GM10266 (cell line): ENCODE results near the gene ADAMTS17.

Experiments used
- DNase-seq: peaks from one replicate; pipeline ENCODE4 v3.0.0; 2012; ENCODE audit errors: extremely low spot score
- TF ChIP-seq, protein P1 (sequence below): IDR thresholded peaks from 2 replicates; pipeline ENCODE4 v1.5.1; 2012; ENCODE audit warnings: mild to moderate bottlenecking, low read depth; ENCODE audit not compliant: control insufficient read depth, insufficient read depth; ENCODE audit errors: missing control alignments

ADAMTS17 gene

DNA sequence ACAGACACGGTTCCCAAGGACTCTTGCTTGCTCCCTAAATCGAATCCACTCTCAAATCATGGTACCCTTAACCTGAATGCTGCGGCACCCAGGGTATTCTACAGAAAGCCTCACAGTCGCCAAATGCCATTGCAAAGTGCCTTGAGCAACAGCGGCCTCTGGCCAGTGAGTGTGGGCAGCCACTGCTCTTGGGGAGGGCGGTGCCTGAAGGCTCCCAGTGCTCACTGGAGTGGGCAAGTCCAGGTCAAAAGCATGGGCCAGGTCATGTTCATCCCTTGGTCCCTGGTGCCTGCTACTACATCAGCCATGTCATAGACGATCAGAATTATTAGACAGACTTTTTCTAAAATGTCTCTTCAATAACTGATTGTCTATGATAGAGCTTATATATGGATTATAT lies 82.5 kb downstream of the ADAMTS17 start:
- TF ChIP-seq, protein P1, sequence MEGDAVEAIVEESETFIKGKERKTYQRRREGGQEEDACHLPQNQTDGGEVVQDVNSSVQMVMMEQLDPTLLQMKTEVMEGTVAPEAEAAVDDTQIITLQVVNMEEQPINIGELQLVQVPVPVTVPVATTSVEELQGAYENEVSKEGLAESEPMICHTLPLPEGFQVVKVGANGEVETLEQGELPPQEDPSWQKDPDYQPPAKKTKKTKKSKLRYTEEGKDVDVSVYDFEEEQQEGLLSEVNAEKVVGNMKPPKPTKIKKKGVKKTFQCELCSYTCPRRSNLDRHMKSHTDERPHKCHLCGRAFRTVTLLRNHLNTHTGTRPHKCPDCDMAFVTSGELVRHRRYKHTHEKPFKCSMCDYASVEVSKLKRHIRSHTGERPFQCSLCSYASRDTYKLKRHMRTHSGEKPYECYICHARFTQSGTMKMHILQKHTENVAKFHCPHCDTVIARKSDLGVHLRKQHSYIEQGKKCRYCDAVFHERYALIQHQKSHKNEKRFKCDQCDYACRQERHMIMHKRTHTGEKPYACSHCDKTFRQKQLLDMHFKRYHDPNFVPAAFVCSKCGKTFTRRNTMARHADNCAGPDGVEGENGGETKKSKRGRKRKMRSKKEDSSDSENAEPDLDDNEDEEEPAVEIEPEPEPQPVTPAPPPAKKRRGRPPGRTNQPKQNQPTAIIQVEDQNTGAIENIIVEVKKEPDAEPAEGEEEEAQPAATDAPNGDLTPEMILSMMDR = no peak
- no peak for DNase-seq

DNA sequence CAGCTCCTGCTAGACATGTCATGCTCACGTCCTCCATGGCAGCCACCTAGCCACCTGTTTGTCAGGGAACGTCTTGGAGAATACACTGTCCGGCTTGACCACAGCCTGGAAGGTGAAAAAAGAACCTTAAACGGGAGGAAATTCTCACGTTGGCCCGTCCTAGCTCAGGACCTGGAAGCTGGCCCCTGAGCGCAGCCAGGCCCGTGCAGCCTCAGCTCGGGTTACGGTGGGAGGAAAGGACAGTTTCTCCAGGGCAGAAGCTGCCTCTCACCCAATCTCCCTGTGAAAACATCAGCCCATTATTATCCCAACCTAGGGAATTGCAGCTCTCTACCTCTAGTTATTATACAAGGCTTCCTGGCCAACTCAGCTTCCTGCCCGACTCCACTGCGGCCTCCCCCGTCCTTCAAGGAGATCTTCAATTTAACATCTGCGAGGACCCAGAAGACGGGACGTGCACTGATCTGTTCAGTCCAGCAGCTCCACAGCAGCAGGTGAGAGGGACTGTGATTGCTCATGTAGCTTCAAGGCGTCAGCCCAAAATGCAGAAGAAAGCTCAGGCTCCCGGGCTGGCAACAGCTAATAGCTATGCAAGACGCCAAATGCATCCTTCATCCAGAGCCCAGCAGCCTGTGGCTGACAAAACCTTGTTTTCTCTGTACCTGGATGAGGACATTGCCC lies 84.7 kb downstream of the ADAMTS17 start:
- TF ChIP-seq, protein P1 = no peak
- DNase-seq = no peak

DNA sequence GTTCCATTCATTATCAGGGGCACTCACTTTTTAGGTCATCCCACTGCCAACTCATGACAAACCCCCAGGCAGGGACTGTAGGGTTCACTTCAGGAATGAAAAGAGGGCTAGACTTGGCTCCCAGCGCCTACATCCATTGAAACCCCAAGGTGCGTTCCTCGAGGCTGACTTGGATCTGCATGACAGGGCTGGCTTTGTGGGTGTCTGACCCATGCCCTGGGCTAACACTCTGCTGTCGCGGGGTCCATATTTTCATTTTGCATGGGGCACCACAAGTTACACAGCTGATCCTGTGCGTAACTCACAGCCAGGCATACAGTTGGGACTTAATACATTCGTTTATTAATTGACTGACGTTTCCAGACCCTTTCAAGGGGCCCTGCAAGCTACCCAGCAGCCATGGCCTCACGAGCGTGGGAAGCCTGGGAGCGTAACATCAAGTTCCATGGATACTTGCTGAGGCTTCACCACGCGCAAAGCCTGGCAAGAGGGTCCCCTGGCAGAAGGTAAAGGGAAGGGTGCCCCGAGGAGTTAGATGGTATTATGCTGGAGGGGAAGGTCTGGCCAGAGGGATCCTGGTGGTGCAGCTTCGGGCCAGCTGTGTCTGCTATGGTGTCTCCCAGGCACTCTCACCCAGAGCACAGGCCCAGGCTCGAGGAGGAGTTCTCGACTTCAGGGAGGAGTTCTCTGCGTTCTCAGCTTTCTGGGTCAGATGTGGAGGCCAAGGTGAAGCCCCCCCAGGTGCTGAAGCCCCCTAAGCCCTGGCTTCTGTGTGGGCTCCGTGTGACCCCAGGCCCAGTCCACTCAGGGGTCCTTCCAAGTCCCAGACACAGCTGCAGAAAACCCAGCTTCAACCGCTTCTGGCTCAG lies 85.4 kb downstream of the ADAMTS17 start:
- TF ChIP-seq, protein P1 = no peak
- no peak for DNase-seq

DNA sequence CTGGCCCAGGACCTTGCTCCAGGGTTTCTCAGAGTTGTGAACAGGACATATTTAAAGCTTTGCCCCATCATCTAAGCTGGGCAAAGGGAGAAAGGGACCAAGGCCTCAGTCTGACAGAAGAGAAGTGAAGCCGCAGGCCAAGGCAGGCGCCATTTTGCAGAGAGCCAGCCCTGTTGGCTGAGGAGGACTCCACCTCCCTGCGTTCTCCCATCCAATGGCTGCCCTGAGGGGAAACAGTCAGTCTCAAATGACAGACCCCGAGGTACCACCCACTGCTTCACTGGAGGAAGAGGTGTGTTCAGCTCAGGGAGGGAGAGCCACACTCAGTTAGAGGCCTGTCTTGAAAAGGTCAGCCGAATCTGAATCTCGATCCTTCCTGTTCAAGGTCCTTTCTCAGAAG lies 86.1 kb downstream of the ADAMTS17 start:
- no peak for DNase-seq
- TF ChIP-seq, protein P1 = no peak

DNA sequence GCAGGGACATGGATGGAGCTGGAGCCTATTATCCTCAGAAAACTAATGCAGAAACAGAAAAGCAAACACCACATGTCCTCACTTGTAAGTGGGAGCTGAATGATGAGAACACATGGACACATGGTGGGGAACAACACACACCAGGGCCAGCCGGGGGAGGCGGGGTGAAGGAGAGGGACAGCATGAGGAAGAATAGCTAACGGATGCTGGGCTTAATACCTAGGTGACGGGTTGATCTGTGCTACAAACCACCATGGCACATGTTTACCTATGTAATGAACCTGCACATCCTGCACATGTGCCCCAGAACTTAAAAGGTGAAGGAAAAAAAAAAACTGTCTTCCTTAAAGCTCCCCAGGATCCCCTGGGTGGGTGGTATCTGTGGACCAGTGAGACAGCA lies 87.1 kb downstream of the ADAMTS17 start:
- no peak for DNase-seq
- TF ChIP-seq, protein P1 = no peak

DNA sequence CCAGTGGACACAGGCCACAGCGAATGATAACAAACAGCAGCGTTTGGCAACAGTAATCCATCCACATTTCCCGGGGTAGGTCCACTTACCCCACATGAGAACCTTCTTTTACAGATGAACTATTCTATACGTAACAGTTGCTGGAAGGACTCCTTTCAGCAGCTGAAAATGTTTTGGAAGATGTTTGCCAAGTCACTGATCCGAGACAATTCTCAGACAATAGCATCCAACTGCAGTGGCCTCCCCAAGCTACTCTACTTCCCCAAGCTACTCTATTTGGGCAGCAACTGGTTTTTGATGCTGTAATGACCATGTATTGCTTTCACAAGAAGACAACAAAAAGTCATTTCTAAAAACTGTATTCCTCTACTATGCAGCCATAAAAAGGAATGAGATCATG lies 87.5 kb downstream of the ADAMTS17 start:
- no peak for DNase-seq
- TF ChIP-seq, protein P1 = no peak

DNA sequence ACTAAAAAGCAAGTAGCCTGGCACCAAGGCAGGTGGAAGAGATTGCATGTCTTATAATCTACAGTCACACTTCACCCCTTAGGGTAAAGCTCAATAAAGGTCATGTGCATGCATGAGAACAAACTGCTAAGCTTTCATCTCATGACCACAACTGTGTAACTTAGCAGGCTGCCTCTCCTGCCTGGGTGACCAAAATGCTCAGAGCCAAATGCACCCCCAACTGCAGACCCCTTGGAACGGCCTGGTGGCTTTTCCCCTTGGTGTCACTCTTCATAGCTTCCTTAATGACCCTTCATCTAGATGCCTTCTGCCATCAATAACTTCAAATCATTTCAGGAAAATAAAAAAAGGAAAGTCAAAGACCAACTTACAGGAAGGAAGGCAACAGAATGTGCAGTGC lies 88.1 kb downstream of the ADAMTS17 start:
- DNase-seq = no peak
- TF ChIP-seq, protein P1 = no peak
